PC-3 (cell line): ENCODE results near the gene MGAT4A. TPM values are rescaled to one million over a fixed set of nuclear protein-coding genes. Genes with fewer than 3 reads are reported as not detected.

Source experiments
- ATAC-seq: fragments of 200-7000 bp; cut with Tn5 transposase; 2 replicates; pipeline ENCODE4 v1.9.1; 2020; ENCODE audit warnings: mild to moderate bottlenecking, moderate library complexity
- BruUV-seq: library from RNA; stranded (reverse); fragments of 400-500 nt; replicated peaks from 2 replicates; lab custom pipeline; 2021; lab: Mats Ljungman, UMichigan
- CTCF ChIA-PET: fragments of 300-600 bp; sonication (Branson Sonifier 250); formaldehyde crosslinking; loops from one replicate; lab custom pipeline; 2022; ENCODE audit warnings: antibody characterized with exemption; lab: Charles Lee
- POLR2A ChIA-PET: fragments of 300-600 bp; sonication (Branson Sonifier 250); formaldehyde crosslinking; loops from one replicate; lab custom pipeline; 2022; ENCODE audit warnings: antibody characterized with exemption; ENCODE audit not compliant: unreplicated experiment; lab: Charles Lee
- DNase-seq: peaks from one replicate; pipeline ENCODE4 v3.0.0-alpha.2; 2015
- H2AFZ ChIP-seq: fragments of 300-600 bp; sonication (generic); 2 replicates; pipeline ENCODE4 v1.6.0; 2016; ENCODE audit warnings: antibody characterized with exemption, low read length
- H3F3A ChIP-seq: fragments of 300-600 bp; sonication (generic); one replicate; pipeline ENCODE4 v1.6.0; 2017; ENCODE audit warnings: antibody characterized with exemption, low read length, control low read depth, mild to moderate bottlenecking; ENCODE audit not compliant: unreplicated experiment
- H3K27ac ChIP-seq: fragments of 300-600 bp; sonication (generic); 2 replicates; pipeline ENCODE4 v1.5.1; 2016; ENCODE audit warnings: mild to moderate bottlenecking, low read length
- H3K27me3 ChIP-seq: fragments of 300-600 bp; sonication (generic); 2 replicates; pipeline ENCODE4 v1.6.1; 2016; ENCODE audit warnings: low read length, mixed read lengths
- H3K36me3 ChIP-seq: fragments of 300-600 bp; sonication (generic); 2 replicates; pipeline ENCODE4 v1.6.1; 2016; ENCODE audit warnings: low read depth, mixed run types, low read length, mixed read lengths
- H3K4me1 ChIP-seq: fragments of 300-600 bp; sonication (generic); 2 replicates; pipeline ENCODE4 v1.5.1; 2016; ENCODE audit warnings: low read length; ENCODE audit not compliant: insufficient read depth
- H3K4me2 ChIP-seq: fragments of 300-600 bp; sonication (generic); 2 replicates; pipeline ENCODE4 v1.6.0; 2016; ENCODE audit warnings: low read length
- H3K4me3 ChIP-seq: fragments of 300-600 bp; sonication (generic); 2 replicates; pipeline ENCODE4 v1.5.1; 2016; ENCODE audit warnings: mild to moderate bottlenecking, low read length, mixed read lengths
- H3K79me2 ChIP-seq: fragments of 300-600 bp; sonication (generic); 2 replicates; pipeline ENCODE4 v1.6.1; 2017; ENCODE audit warnings: low read length, mixed read lengths
- H3K9ac ChIP-seq: fragments of 300-600 bp; sonication (generic); 2 replicates; pipeline ENCODE4 v1.6.0; 2016; ENCODE audit warnings: mild to moderate bottlenecking, low read length
- H3K9me2 ChIP-seq: fragments of 300-600 bp; sonication (generic); replicated peaks from 2 replicates; pipeline ENCODE4 v1.6.1; 2016; ENCODE audit warnings: mixed run types, low read length, mixed read lengths
- H3K9me3 ChIP-seq: fragments of 300-600 bp; sonication (generic); 2 replicates; pipeline ENCODE4 v1.6.1; 2016; ENCODE audit warnings: low read length, mixed read lengths
- H4K20me1 ChIP-seq: fragments of 300-600 bp; sonication (generic); 2 replicates; pipeline ENCODE4 v1.6.1; 2016; ENCODE audit warnings: low read length, mixed read lengths
- EZH2 ChIP-seq: fragments of 300-600 bp; sonication (generic); IDR thresholded peaks from one replicate; pipeline ENCODE4 v1.6.1; 2017; ENCODE audit warnings: antibody characterized with exemption, mild to moderate bottlenecking, low read length; ENCODE audit not compliant: unreplicated experiment
- EZH2phosphoT487 ChIP-seq: fragments of 300-600 bp; sonication (generic); IDR thresholded peaks from 2 replicates; pipeline ENCODE4 v1.6.1; 2018; ENCODE audit warnings: mild to moderate bottlenecking, antibody characterized with exemption, low read length, borderline replicate concordance
- intact Hi-C: fragments of 100-400 bp; cut with micrococcal nuclease; formaldehyde crosslinking; loops from 2 replicates; pipeline ENCODE4 v1.9.0; 2023
- total RNA-seq: library from RNA; depleted of rRNA; stranded (reverse); fragments of >200 nt; gene quantifications from 2 replicates; pipeline ENCODE4 v1.2.3, GENCODE V29; 2014
- TF ChIP-seq, protein P1 (sequence below): fragments of 300-600 bp; sonication (generic); conservative IDR thresholded peaks from 2 replicates; pipeline ENCODE4 v1.5.1; 2017; ENCODE audit warnings: antibody characterized with exemption, low read depth, mild to moderate bottlenecking, low read length

MGAT4A gene
- total RNA-seq, 1 experiment from 2014 or later, result 6.1 TPM

DNA sequence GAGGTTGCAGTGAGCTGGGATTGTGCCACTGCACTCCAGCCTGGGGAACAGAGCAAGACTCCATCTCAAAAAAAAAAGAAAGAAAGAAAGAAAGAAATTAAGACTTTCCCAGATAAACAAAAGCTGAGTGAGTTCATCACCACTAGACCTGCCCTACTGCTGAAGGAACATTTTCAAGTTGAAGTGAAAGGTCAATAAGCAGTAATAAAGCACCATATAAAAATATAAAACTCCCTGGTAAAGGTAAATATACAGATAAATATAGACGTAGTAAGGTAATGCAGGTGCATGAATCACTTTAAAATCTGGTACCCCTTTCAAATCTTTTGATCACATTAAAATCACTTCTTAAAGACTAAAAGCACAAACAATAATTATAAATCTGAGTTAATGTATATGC is 79.9 kb downstream of the MGAT4A start:
- TF ChIP-seq EZH2phosphoT487 (no peak), EZH2 (no peak)
- TF ChIP-seq, protein P1, sequence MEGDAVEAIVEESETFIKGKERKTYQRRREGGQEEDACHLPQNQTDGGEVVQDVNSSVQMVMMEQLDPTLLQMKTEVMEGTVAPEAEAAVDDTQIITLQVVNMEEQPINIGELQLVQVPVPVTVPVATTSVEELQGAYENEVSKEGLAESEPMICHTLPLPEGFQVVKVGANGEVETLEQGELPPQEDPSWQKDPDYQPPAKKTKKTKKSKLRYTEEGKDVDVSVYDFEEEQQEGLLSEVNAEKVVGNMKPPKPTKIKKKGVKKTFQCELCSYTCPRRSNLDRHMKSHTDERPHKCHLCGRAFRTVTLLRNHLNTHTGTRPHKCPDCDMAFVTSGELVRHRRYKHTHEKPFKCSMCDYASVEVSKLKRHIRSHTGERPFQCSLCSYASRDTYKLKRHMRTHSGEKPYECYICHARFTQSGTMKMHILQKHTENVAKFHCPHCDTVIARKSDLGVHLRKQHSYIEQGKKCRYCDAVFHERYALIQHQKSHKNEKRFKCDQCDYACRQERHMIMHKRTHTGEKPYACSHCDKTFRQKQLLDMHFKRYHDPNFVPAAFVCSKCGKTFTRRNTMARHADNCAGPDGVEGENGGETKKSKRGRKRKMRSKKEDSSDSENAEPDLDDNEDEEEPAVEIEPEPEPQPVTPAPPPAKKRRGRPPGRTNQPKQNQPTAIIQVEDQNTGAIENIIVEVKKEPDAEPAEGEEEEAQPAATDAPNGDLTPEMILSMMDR, result no peak
- intact Hi-C loops, result loop anchor here (5.0 kb wide), 1 partner anchor 46 kb away; no protein-coding TSS in a partner anchor
- BruUV-seq, result no TSS peak

DNA sequence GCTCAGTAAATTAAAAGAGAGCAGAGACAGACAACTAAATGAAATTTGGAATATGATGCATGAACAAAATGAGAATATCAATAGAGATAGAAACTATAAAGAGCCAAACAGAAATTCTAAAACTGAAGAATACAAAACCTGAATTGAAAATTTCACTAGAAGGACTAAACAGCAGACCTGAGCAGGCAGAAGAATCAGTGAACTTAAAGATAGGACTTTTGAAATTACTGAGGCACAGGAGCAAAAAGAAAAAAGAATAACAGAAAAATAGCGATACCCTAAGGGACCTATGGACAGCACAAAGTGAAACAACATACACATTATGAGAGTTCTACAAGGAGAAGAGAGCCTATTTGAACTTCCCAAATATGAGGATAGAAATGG is 80.9 kb downstream of the MGAT4A start:
- Histone ChIP-seq H3K27ac (no peak overlapping the region), H3K4me1 (no peaks in the 10 kb centered on the region), H3K9ac (no peak overlapping the region), H4K20me1 (no peaks in the 10 kb centered on the region), H3K36me3 (no peaks in the 10 kb centered on the region), H3K79me2 (no peaks in the 10 kb centered on the region), H2AFZ (no peak overlapping the region), H3F3A (no peaks in the 10 kb centered on the region), H3K4me2 (no peak overlapping the region), H3K4me3 (no peak overlapping the region), H3K9me3 (no peaks in the 10 kb centered on the region), H3K27me3 (no peaks in the 10 kb centered on the region), H3K9me2 (no peaks in the 10 kb centered on the region)
- ATAC-seq (no peak), DNase-seq (no peak)
- TF ChIP-seq EZH2 (no peak), EZH2phosphoT487 (no peak)
- TF ChIP-seq, protein P1, result no peak
- no TSS peak for BruUV-seq
- ChIA-PET CTCF (interaction anchor here (1.0 to 1.1 kb wide), 4 partner anchors 108 to 416 kb away, joined by 3 to 18 read pairs (median 7); no protein-coding TSS in a partner anchor), POLR2A (no interaction called here)
- intact Hi-C loops, result loop anchor here (1.0 to 10.0 kb wide), 5 partner anchors 47 to 416 kb away; no protein-coding TSS in a partner anchor

More for the DNA sequence above, 79.9 kb downstream of the MGAT4A start:
- no peaks in the 10 kb centered on the region for H3K36me3 ChIP-seq
- H3F3A ChIP-seq, result no peaks in the 10 kb centered on the region
- POLR2A ChIA-PET, result no interaction called here
- H3K27ac ChIP-seq, result no peak overlapping the region
- no peak overlapping the region for H3K9ac ChIP-seq
- DNase-seq, result no peak
- no peaks in the 10 kb centered on the region for H3K79me2 ChIP-seq
- no peaks in the 10 kb centered on the region for H3K9me3 ChIP-seq
- H3K9me2 ChIP-seq, result no peaks in the 10 kb centered on the region
- H3K4me2 ChIP-seq, result no peak overlapping the region
- CTCF ChIA-PET, result no interaction called here
- no peaks in the 10 kb centered on the region for H3K27me3 ChIP-seq
- ATAC-seq, result no peak
- no peaks in the 10 kb centered on the region for H3K4me1 ChIP-seq
- H3K4me3 ChIP-seq, result no peak overlapping the region
- no peak overlapping the region for H2AFZ ChIP-seq
- H4K20me1 ChIP-seq, result no peaks in the 10 kb centered on the region
